OCI-LY1 (cell line): ENCODE measurements around the gene LRP8.

Experiments
- H2AFZ ChIP-seq: fragments of 200-600 bp; sonication (generic), shearing (Covaris generic); 2 replicates; pipeline ENCODE4 v1.6.0; 2014; ENCODE audit warnings: antibody characterized with exemption, mild to moderate bottlenecking, low read length
- H3F3A ChIP-seq: fragments of 200-600 bp; sonication (generic), shearing (Covaris generic); 2 replicates; pipeline ENCODE4 v1.6.0; 2014; ENCODE audit warnings: mild to moderate bottlenecking, antibody characterized with exemption, low read length, moderate library complexity; ENCODE audit not compliant: insufficient read depth
- H3K27ac ChIP-seq: fragments of 200-600 bp; sonication (generic); 2 replicates; pipeline ENCODE4 v1.5.1; 2014; ENCODE audit warnings: low read length, mixed run types, mild to moderate bottlenecking, low read depth; ENCODE audit not compliant: poor library complexity, severe bottlenecking
- H3K27me3 ChIP-seq: fragments of 200-600 bp; sonication (generic); 2 replicates; pipeline ENCODE4 v1.6.0; 2014; ENCODE audit warnings: antibody characterized with exemption, mild to moderate bottlenecking, low read length, moderate library complexity; ENCODE audit not compliant: insufficient read depth
- H3K36me3 ChIP-seq: fragments of 200-600 bp; sonication (generic); 2 replicates; pipeline ENCODE4 v1.6.1; 2014; ENCODE audit warnings: mild to moderate bottlenecking, antibody characterized with exemption, low read length, moderate library complexity, mixed read lengths; ENCODE audit not compliant: insufficient read depth
- H3K4me1 ChIP-seq: fragments of 200-600 bp; sonication (generic); 2 replicates; pipeline ENCODE4 v1.5.1; 2014; ENCODE audit warnings: mild to moderate bottlenecking, low read length, moderate library complexity; ENCODE audit not compliant: insufficient read depth, severe bottlenecking
- H3K4me2 ChIP-seq: fragments of 200-600 bp; sonication (generic), shearing (Covaris generic); 2 replicates; pipeline ENCODE4 v1.6.1; 2014; ENCODE audit warnings: low read length
- H3K4me3 ChIP-seq: fragments of 200-600 bp; sonication (generic); 2 replicates; pipeline ENCODE4 v1.5.1; 2014; ENCODE audit warnings: low read length, low read depth, mild to moderate bottlenecking, mixed read lengths; ENCODE audit not compliant: poor library complexity, severe bottlenecking
- H3K79me2 ChIP-seq: fragments of 200-600 bp; shearing (Covaris generic); 2 replicates; pipeline ENCODE4 v1.6.1; 2016; ENCODE audit warnings: mixed run types, low read length, mixed read lengths; ENCODE audit not compliant: insufficient read depth
- H3K9ac ChIP-seq: fragments of 200-600 bp; sonication (generic), shearing (Covaris generic); 2 replicates; pipeline ENCODE4 v1.6.1; 2014; ENCODE audit warnings: mild to moderate bottlenecking, low read length, mixed read lengths
- H3K9me2 ChIP-seq: fragments of 200-600 bp; sonication (generic), shearing (Covaris generic); 2 replicates; pipeline ENCODE4 v1.6.1; 2014; ENCODE audit warnings: low read depth, mild to moderate bottlenecking, low read length, mixed read lengths
- H3K9me3 ChIP-seq: fragments of 200-600 bp; shearing (Covaris generic); 2 replicates; pipeline ENCODE4 v1.6.1; 2014; ENCODE audit warnings: low read length, mixed read lengths
- H4K20me1 ChIP-seq: fragments of 200-600 bp; sonication (generic), shearing (Covaris generic); 2 replicates; pipeline ENCODE4 v1.6.0; 2016; ENCODE audit warnings: mild to moderate bottlenecking, low read length; ENCODE audit not compliant: insufficient read depth
- EZH2 ChIP-seq: fragments of 200-600 bp; sonication (generic), shearing (Covaris generic); IDR thresholded peaks from 2 replicates; pipeline ENCODE4 v1.8.0; 2017; ENCODE audit warnings: borderline replicate concordance, mixed run types, mild to moderate bottlenecking, antibody characterized with exemption, low read length, moderate library complexity, mixed read lengths
- TF ChIP-seq, protein P1 (sequence below): fragments of 200-600 bp; sonication (generic), shearing (Covaris generic); IDR thresholded peaks from 2 replicates; pipeline ENCODE4 v1.5.1; 2017; ENCODE audit warnings: mild to moderate bottlenecking, antibody characterized with exemption, low read length, moderate library complexity, mixed read lengths

Gene LRP8

DNA sequence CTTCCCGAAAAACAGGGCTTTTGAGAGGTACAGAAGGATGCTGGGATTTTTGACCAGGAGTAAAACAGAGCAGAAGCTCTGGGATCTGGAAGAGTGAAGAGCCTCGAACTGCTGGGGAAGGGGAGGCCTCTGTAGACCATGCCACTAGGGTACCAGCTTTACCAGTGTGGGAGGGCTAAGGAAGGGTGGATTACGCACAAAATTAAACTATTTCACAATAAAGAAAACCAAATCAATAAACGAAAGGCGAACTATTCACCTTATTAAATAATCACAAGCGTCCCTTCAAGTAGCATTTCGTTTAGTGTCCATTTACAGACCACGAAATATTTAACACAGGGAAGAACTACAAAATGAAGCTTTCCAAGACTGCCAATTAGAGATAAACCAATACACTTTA is 108.2 kb downstream of the LRP8 start:
- Histone ChIP-seq H3K9ac (peak overlapping the region; percentile 96), H3K36me3 (peaks cover 11% of the 10 kb centered on the region; the same call in 1 of the 2 replicates), H3K4me3 (peak overlapping the region; percentile 85), H3K9me3 (no peaks in the 10 kb centered on the region), H4K20me1 (no peaks in the 10 kb centered on the region), H3K4me2 (peak overlapping the region; percentile 98), H3K27me3 (no peaks in the 10 kb centered on the region), H2AFZ (no peak overlapping the region), H3K4me1 (peaks cover 18% of the 10 kb centered on the region), H3K79me2 (no peaks in the 10 kb centered on the region), H3K9me2 (no peaks in the 10 kb centered on the region), H3K27ac (peak overlapping the region; percentile 63), H3F3A (no peaks in the 10 kb centered on the region)
- TF ChIP-seq, protein P1, sequence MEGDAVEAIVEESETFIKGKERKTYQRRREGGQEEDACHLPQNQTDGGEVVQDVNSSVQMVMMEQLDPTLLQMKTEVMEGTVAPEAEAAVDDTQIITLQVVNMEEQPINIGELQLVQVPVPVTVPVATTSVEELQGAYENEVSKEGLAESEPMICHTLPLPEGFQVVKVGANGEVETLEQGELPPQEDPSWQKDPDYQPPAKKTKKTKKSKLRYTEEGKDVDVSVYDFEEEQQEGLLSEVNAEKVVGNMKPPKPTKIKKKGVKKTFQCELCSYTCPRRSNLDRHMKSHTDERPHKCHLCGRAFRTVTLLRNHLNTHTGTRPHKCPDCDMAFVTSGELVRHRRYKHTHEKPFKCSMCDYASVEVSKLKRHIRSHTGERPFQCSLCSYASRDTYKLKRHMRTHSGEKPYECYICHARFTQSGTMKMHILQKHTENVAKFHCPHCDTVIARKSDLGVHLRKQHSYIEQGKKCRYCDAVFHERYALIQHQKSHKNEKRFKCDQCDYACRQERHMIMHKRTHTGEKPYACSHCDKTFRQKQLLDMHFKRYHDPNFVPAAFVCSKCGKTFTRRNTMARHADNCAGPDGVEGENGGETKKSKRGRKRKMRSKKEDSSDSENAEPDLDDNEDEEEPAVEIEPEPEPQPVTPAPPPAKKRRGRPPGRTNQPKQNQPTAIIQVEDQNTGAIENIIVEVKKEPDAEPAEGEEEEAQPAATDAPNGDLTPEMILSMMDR = no peak
- TF ChIP-seq EZH2 = no peak

DNA sequence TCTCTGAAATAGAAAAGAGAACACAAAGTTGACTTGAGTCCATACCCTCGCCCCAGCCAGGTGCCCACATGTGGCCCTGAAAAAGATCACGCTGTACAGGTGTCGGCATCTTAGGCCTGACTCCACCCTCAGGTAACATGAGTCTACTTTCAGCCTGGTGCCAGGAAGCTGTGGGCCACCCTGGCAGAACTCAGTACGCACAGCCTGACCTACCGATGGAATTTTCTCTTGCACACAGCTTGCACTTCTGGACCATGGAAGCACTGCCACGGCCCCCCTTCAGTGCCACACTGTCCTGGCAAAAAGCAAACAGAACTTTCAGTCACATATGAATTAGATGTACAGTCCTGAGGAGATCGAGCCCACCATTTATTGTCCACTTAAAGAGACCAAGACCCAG is 109.7 kb downstream of the LRP8 start:
- H2AFZ ChIP-seq = no peak overlapping the region
- H3K79me2 ChIP-seq = no peaks in the 10 kb centered on the region
- peaks cover 26% of the 10 kb centered on the region for H3K36me3 ChIP-seq
- no peaks in the 10 kb centered on the region for H3K27me3 ChIP-seq
- peaks cover 18% of the 10 kb centered on the region for H3K4me1 ChIP-seq
- no peak overlapping the region for H3K4me3 ChIP-seq
- no peaks in the 10 kb centered on the region for H3K9me2 ChIP-seq
- H3K9me3 ChIP-seq = no peaks in the 10 kb centered on the region
- H4K20me1 ChIP-seq = no peaks in the 10 kb centered on the region
- H3K27ac ChIP-seq = no peak overlapping the region
- no peaks in the 10 kb centered on the region for H3F3A ChIP-seq
- TF ChIP-seq, protein P1 = no peak
- no peak for TF ChIP-seq EZH2
- no peak overlapping the region for H3K4me2 ChIP-seq
- H3K9ac ChIP-seq = no peak overlapping the region

DNA sequence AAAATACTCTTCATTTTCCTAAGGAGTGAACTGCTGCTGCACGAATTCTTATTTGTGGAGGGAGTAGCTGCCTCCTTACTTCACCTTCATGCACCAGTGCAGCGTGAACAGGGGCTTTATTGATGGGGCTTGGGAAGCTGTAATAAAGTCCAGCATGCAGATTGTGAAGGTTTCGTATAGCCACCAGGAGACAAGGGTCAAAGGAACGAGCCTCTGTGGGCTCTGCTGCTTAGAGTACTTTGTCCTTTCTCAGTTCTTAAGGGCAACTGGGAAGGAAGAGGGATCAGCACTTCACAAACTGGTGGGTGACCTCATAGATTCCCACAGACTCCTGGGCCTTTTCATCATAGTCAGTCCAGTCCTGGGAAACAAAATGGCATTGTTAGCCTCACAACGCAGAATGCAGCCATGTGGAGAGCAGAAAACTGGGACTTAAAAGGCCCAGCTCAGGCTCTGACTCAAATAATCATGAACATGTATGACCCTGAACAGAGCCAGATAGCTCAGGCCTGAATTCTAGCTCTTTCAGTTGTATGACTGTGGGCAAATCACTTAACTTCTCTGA is 113.4 kb downstream of the LRP8 start:
- no peak overlapping the region for H2AFZ ChIP-seq
- no peaks in the 10 kb centered on the region for H3K9me3 ChIP-seq
- no peak overlapping the region for H3K4me2 ChIP-seq
- H3K9ac ChIP-seq = no peak overlapping the region
- H3F3A ChIP-seq = no peaks in the 10 kb centered on the region
- H3K27ac ChIP-seq = no peak overlapping the region
- TF ChIP-seq EZH2 = no peak
- TF ChIP-seq, protein P1 = no peak
- H3K36me3 ChIP-seq = peaks cover 57% of the 10 kb centered on the region
- H3K9me2 ChIP-seq = no peaks in the 10 kb centered on the region
- H3K4me1 ChIP-seq = peaks cover 6% of the 10 kb centered on the region
- H3K79me2 ChIP-seq = no peaks in the 10 kb centered on the region
- H3K27me3 ChIP-seq = no peaks in the 10 kb centered on the region
- no peak overlapping the region for H3K4me3 ChIP-seq
- H4K20me1 ChIP-seq = no peaks in the 10 kb centered on the region
